HL-60 (cell line): ENCODE data around the gene SNCA.

ENCODE experiments used
- GABPA ChIP-seq: IDR thresholded peaks from 2 replicates; pipeline ENCODE4 v1.6.1; 2012; ENCODE audit warnings: low read depth
- POLR2AphosphoS5 ChIP-seq: IDR thresholded peaks from 2 replicates; pipeline ENCODE4 v1.6.1; 2012; ENCODE audit warnings: low read depth
- SPI1 ChIP-seq: IDR thresholded peaks from 2 replicates; pipeline ENCODE4 v1.6.1; 2012; ENCODE audit warnings: low read depth, mild to moderate bottlenecking, borderline replicate concordance
- TF ChIP-seq, protein P1 (sequence below): IDR thresholded peaks from one replicate; pipeline ENCODE4 v1.5.1; 2011; ENCODE audit warnings: low read length, control low read depth, inconsistent platforms; ENCODE audit not compliant: insufficient read depth

DNA sequence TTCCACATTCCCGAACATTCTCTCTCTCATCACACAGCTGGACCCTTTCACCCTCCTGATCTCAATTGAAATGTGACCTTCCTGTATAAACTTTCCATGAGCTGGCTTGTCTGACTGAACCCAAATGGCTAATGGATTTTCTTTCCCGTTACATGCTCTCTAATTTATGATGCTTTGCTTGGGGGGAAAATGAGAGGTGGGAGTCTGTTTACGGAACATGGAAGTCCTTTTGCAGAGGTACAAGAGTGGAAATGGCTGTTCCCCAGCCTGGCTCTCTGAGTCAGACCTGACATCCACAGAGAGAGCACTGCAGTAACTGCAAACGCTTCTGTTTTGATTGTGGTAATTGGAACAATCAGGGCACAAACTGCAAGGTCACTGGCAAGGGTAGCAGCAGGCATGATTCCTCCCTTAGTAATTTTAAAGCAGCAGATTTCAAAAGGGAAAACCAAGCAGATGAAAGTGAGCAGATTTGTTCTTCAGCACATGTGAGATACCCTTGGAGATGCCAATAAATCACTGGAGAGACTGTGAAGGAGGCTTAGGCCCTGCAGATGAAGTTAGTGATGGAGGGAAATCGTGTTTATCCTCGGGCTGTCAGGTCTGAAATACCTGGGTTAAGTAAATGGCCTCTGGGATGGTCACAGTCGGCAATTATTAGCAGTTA, 83.9 kb downstream of the SNCA start:
- TF ChIP-seq, protein P1, sequence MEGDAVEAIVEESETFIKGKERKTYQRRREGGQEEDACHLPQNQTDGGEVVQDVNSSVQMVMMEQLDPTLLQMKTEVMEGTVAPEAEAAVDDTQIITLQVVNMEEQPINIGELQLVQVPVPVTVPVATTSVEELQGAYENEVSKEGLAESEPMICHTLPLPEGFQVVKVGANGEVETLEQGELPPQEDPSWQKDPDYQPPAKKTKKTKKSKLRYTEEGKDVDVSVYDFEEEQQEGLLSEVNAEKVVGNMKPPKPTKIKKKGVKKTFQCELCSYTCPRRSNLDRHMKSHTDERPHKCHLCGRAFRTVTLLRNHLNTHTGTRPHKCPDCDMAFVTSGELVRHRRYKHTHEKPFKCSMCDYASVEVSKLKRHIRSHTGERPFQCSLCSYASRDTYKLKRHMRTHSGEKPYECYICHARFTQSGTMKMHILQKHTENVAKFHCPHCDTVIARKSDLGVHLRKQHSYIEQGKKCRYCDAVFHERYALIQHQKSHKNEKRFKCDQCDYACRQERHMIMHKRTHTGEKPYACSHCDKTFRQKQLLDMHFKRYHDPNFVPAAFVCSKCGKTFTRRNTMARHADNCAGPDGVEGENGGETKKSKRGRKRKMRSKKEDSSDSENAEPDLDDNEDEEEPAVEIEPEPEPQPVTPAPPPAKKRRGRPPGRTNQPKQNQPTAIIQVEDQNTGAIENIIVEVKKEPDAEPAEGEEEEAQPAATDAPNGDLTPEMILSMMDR = no peak
- no peak for TF ChIP-seq GABPA
- no peak for TF ChIP-seq POLR2AphosphoS5
- no peak for TF ChIP-seq SPI1
